ENCODE data around the gene TTR.

TTR gene

GRCh38 chr18:31578126-31578525 is 13.6 kb upstream of the TTR start:
- no peak for DNase-seq (ENCODE audit: low spot score)
- no peak for FAIRE-seq

DNA sequence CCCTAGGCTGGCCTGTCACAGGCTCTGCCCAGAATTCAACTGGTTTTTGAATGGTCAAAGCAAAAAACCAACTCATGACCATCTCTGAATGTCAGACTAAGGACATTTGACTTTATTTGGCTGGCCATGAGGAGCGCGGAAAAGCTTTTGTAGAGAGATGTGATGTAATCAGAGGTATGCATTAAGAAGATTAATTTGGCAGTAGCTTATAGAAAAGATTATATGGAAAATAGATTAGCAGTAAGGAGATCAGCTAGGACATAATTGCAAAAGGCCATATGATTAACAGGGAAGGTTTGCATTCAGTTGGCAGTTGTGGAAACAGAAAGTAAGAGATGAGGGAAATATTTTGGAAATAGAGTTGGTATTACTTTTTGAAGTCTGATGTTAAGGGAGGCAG is 12.3 kb upstream of the TTR start:
- DNase-seq (ENCODE audit: low spot score) (no peak), FAIRE-seq (no peak)

GRCh38 chr18:31581498-31582197 is 10.0 kb upstream of the TTR start:
- FAIRE-seq (no peak), DNase-seq (ENCODE audit: low spot score) (no peak)

- no peak for DNase-seq (ENCODE audit: low spot score)
- no peak for FAIRE-seq
These were observed 8.4 kb upstream of the TTR start for GRCh38 chr18:31583185-31583854.

DNA sequence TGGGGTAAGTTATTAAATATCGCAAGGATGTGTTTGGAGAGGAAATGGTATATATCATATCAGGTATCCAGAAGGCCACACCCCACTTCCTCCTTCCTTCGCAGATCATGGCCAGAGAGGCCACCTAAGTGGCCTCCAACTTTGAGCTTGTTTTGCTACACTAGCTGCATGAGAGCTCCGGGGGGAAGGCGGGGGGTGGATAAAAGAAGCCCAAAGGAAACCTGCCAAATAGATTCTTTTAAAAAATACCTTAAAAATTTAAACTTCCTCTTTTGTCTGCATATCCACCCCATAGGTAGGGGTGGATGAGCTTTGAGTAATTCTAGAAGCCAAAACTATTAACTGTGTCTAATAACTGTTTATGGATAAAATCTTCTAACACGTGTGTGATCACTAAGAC is 5.7 kb upstream of the TTR start:
- DNase-seq (ENCODE audit: low spot score) (no peak), FAIRE-seq (no peak)

GRCh38 chr18:31586616-31587015 is 5.1 kb upstream of the TTR start:
- DNase-seq (ENCODE audit: low spot score) (no peak), FAIRE-seq (no peak)

GRCh38 chr18:31587529-31587928 is 4.1 kb upstream of the TTR start:
- DNase-seq (ENCODE audit: low spot score) (no peak), FAIRE-seq (no peak)

DNA sequence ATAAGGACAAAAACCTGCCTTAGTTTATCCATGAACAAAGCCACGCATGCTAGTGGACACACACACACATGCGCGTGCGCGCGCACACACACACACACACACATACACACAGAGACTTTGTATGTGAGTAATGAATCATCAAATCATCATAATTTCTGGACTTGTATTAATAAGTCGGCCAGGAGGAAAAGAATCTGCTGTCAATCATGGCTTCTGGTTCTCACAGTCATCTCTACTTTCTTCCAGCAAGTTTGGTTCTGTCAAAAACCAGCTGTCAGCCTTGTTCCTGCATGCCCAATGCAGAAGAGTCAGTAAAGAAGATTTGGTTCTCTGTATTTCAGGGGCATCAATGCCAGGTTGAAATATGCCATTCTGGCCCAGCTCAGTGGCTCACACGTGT is 1.1 kb upstream of the TTR start:
- DNase-seq (ENCODE audit: low spot score) (no peak), FAIRE-seq (no peak)

GRCh38 chr18:31591113-31591512 is 564 bp upstream of the TTR start:
- no peak for DNase-seq (ENCODE audit: low spot score)
- no peak for FAIRE-seq

DNA sequence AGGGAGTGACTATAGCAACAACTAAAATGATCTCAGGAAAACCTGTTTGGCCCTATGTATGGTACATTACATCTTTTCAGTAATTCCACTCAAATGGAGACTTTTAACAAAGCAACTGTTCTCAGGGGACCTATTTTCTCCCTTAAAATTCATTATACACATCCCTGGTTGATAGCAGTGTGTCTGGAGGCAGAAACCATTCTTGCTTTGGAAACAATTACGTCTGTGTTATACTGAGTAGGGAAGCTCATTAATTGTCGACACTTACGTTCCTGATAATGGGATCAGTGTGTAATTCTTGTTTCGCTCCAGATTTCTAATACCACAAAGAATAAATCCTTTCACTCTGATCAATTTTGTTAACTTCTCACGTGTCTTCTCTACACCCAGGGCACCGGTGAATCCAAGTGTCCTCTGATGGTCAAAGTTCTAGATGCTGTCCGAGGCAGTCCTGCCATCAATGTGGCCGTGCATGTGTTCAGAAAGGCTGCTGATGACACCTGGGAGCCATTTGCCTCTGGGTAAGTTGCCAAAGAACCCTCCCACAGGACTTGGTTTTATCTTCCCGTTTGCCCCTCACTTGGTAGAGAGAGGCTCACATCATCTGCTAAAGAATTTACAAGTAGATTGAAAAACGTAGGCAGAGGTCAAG is 955 bp downstream of the TTR start:
- DNase-seq (ENCODE audit: low spot score): no peak
- no peak for FAIRE-seq

DNA sequence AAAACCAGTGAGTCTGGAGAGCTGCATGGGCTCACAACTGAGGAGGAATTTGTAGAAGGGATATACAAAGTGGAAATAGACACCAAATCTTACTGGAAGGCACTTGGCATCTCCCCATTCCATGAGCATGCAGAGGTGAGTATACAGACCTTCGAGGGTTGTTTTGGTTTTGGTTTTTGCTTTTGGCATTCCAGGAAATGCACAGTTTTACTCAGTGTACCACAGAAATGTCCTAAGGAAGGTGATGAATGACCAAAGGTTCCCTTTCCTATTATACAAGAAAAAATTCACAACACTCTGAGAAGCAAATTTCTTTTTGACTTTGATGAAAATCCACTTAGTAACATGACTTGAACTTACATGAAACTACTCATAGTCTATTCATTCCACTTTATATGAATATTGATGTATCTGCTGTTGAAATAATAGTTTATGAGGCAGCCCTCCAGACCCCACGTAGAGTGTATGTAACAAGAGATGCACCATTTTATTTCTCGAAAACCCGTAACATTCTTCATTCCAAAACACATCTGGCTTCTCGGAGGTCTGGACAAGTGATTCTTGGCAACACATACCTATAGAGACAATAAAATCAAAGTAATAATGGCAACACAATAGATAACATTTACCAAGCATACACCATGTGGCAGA is 3.6 kb downstream of the TTR start:
- DNase-seq (ENCODE audit: low spot score) (no peak), FAIRE-seq (no peak)

- DNase-seq (ENCODE audit: low spot score): peak; percentile 60
- FAIRE-seq: peak; percentile 44
These were observed 4.6 kb downstream of the TTR start for GRCh38 chr18:31596081-31596872.

DNA sequence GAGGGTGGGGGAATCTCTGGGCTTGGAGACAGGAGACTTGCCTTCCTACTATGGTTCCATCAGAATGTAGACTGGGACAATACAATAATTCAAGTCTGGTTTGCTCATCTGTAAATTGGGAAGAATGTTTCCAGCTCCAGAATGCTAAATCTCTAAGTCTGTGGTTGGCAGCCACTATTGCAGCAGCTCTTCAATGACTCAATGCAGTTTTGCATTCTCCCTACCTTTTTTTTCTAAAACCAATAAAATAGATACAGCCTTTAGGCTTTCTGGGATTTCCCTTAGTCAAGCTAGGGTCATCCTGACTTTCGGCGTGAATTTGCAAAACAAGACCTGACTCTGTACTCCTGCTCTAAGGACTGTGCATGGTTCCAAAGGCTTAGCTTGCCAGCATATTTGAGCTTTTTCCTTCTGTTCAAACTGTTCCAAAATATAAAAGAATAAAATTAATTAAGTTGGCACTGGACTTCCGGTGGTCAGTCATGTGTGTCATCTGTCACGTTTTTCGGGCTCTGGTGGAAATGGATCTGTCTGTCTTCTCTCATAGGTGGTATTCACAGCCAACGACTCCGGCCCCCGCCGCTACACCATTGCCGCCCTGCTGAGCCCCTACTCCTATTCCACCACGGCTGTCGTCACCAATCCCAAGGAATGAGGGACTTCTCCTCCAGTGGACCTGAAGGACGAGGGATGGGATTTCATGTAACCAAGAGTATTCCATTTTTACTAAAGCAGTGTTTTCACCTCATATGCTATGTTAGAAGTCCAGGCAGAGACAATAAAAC is 6.5 kb downstream of the TTR start:
- DNase-seq (ENCODE audit: low spot score): no peak
- FAIRE-seq: no peak

- peak; percentile 52 for FAIRE-seq
- peak; percentile 38 for DNase-seq (ENCODE audit: low spot score)
These were observed 11.6 kb downstream of the TTR start for GRCh38 chr18:31603315-31603714.

DNA sequence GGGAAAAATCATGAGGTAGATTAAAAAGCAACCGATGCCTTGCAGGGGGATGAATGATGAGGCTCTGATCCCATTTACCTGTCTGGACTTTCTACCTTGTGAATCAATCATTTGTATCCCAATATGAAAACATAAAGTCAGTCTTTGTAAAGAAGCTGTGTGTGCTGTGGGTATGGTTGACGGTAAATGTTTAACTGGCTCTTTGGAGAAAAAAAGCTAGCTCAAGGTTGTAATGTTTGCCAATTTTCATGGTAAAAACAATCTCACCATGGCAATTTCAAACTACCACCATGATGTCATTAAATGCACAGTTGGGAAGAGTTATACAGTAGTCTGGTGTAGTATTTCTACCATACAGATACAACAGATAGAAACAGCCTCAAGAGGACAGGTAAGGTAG is 14.6 kb downstream of the TTR start:
- no peak for FAIRE-seq
- DNase-seq (ENCODE audit: low spot score): no peak

GRCh38 chr18:31607384-31607783 is 15.7 kb downstream of the TTR start:
- FAIRE-seq (no peak), DNase-seq (ENCODE audit: low spot score) (no peak)

- DNase-seq (ENCODE audit: low spot score): no peak
- FAIRE-seq: no peak
These were observed 18.2 kb downstream of the TTR start for GRCh38 chr18:31609886-31610285.

DNA sequence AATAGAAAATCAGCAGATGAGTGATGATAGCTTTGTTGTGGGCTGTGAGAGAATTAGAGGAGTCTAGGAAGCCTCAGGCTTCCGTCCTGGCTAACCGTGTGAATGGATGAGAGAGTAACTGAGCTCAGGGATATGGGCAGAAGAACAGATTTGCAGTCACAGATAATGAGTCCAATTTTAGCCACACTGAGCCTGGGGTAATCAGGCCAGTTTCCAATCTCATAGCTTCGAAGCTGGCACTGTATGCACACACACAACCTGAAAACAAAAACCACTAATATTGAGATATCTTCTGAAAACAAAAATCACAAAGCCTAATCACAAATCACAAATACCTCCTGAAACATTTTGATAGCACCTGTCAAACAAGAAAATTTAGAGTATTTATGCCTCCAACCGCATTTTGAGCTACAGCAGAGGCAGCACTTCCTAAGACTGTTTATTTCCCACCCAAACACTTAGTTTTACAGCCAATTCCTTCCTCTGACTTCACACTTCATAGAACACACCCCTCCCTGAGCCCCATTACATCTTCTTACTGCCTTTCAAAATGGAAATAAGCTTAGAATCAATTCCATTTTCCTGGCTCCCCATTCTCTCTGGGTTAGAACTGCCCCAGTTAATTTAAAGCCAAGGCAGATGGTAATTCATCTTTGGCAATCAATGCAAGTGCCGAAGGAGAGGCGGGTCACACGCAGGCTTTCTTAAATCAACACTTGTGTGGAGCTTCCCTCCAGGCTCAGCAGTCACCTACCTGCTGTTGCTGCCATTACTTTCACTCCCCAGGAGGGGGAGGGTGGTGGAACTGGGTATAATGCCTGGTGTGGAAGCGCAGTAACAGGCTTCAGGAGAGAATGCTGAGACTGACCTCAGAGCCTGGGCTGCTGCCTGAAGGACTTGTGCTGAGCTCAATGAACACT is 18.9 kb downstream of the TTR start:
- no peak for FAIRE-seq
- no peak for DNase-seq (ENCODE audit: low spot score)

GRCh38 chr18:31611511-31611910 is 19.8 kb downstream of the TTR start:
- FAIRE-seq (no peak), DNase-seq (ENCODE audit: low spot score) (no peak)

GRCh38 chr18:31612124-31612523 is 20.4 kb downstream of the TTR start:
- DNase-seq (ENCODE audit: low spot score) (no peak), FAIRE-seq (no peak)

Measured in RCC 7860 (cell line).